Cardiac muscle cell (in vitro differentiated cells and primary cell): Measurements from ENCODE around the gene NSD1. TPM values are rescaled to one million over a fixed set of nuclear protein-coding genes. Genes with fewer than 3 reads are reported as not detected.
"Not testable (repeated sequence)": the region's sequence is repeated elsewhere in the genome, so short reads cannot be mapped to it uniquely, and the experiment has no call there.

Source experiments
- DNase-seq, 2 donors: peaks; one replicate each; pipeline versions ENCODE4 v3.0.0 to v3.0.0-alpha.2; 2010 to 2017; ENCODE audit warnings: low read depth in 1 of 2, low spot score in 1 of 2
- H3K27ac ChIP-seq: fragments of 200-600 bp; sonication (generic); 2 replicates; pipeline ENCODE4 v1.5.1; 2016
- H3K27me3 ChIP-seq: fragments of 200-600 bp; sonication (generic); 2 replicates; pipeline ENCODE4 v1.6.0; 2016; ENCODE audit warnings: control low read depth
- H3K36me3 ChIP-seq: fragments of 200-600 bp; sonication (generic); 2 replicates; pipeline ENCODE4 v1.5.1; 2016; ENCODE audit warnings: control low read depth
- H3K4me1 ChIP-seq: fragments of 200-600 bp; sonication (generic); 2 replicates; pipeline ENCODE4 v1.8.1; 2017; ENCODE audit warnings: low read depth, mild to moderate bottlenecking, mixed run types
- H3K4me3 ChIP-seq: fragments of 200-600 bp; sonication (generic); 2 replicates; pipeline ENCODE4 v1.5.1; 2016; ENCODE audit warnings: mild to moderate bottlenecking
- H3K9me3 ChIP-seq: fragments of 200-600 bp; sonication (generic); 2 replicates; pipeline ENCODE4 v1.5.1; 2017; ENCODE audit warnings: low read depth, mild to moderate bottlenecking, control low read depth
- polyA plus RNA-seq: library from polyadenylated mRNA; unstranded; fragments of >200 nt; fragmentation: Nextera tagmentation; extraction: Ambion mirVana; gene quantifications from 2 replicates; pipeline ENCODE4 v1.2.1, GENCODE V29; 2016
- total RNA-seq: library from RNA; depleted of rRNA; stranded (reverse); fragments of >200 nt; gene quantifications from 2 replicates; pipeline ENCODE4 v1.2.3, GENCODE V29; 2016
- TF ChIP-seq, protein P1 (sequence below): IDR thresholded peaks from 2 replicates; pipeline ENCODE4 v1.5.1; 2012; ENCODE audit warnings: low read depth, mild to moderate bottlenecking, low read length

Gene NSD1
- total and polyA plus RNA-seq, 2 experiments from 2014 or later = 37.8 to 37.9 TPM

DNA sequence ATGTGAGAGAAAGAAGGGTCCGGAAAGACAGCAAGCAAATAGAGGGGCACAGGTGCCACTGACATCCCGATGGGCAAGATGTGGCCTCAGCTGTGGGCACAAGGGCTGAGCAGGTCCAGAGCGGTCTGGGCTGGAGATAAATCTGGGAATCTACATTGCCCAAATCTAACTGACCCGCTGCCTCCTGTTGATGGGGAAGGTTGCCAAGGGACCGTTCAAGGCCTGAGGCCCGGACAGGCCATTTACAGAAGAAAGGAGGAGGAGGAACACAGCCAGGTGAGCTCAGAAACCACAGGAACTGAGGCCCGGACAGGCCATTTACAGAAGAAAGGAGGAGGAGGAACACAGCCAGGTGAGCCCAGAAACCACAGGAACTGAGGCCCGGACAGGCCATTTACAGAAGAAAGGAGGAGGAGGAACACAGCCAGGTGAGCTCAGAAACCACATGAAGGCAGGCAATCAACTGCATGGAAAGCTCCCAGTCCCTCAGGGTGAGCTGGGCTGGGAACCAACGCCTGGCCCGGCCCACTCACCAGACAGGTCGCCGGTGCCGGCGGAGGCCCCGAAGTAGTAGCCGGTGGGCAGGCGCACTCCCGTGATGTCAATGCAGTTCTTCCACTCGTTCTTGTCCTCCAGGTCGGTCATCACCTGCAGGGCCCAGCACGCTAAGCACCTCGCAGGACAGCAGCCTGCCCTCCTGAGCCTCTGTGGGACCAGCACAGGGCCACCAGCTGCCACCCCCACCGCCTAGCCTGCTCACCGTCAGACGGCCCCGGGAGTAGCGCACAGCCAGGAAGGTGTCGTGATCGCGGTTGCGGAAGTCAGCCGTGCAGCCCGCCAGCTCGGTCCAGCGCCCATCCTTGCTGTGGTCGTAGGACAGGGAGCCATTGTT is 203.3 kb downstream of the NSD1 start:
- TF ChIP-seq, protein P1, sequence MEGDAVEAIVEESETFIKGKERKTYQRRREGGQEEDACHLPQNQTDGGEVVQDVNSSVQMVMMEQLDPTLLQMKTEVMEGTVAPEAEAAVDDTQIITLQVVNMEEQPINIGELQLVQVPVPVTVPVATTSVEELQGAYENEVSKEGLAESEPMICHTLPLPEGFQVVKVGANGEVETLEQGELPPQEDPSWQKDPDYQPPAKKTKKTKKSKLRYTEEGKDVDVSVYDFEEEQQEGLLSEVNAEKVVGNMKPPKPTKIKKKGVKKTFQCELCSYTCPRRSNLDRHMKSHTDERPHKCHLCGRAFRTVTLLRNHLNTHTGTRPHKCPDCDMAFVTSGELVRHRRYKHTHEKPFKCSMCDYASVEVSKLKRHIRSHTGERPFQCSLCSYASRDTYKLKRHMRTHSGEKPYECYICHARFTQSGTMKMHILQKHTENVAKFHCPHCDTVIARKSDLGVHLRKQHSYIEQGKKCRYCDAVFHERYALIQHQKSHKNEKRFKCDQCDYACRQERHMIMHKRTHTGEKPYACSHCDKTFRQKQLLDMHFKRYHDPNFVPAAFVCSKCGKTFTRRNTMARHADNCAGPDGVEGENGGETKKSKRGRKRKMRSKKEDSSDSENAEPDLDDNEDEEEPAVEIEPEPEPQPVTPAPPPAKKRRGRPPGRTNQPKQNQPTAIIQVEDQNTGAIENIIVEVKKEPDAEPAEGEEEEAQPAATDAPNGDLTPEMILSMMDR = no peak
- H3K4me1 ChIP-seq = no peaks in the 10 kb centered on the region
- no peak overlapping the region for H3K4me3 ChIP-seq
- H3K9me3 ChIP-seq = no peaks in the 10 kb centered on the region
- H3K27ac ChIP-seq = no peak overlapping the region
- H3K36me3 ChIP-seq = peaks cover 21% of the 10 kb centered on the region
- no peak for DNase-seq
- no peaks in the 10 kb centered on the region for H3K27me3 ChIP-seq

DNA sequence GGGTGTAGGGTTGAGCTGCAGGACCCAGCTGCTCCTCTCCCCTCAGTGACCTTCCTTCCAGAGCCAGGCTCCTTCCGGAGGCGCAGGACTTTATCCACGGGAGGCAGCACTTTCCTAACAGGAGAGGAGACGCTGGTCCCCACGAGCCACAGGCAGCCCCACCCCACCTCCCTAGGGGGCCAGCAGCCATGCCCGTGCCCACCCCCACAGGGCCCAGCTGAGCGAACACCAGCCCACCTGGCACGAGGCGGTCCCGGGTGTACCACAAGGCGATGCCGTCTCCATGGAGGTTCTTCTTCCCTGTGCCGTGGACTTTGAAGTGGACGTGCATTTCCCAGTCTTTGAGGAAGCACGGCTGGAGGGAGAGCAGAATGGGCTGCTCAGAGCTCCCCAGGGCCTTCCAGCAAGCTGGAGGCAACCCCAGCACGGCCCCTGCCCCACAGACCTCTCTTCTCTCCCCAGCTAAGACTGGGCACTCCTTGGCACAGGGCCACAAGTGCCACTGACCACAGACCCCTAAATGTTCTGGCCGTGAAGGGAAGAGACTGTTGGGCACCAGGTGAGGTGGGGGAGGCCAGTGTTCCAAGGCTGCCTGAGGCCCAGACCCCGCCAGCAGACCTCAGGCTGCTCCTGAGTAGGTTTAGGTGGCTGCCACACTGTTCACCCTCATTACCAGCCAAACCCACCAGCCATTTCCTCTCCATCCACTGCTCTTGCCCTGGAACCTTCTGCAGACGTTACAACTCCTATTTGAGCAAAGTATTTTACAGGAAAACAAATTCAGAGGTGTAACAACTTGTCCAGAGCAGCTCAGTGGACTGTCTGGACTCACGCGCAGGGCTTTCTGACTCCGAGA is 204.9 kb downstream of the NSD1 start:
- TF ChIP-seq, protein P1 = no peak
- no peaks in the 10 kb centered on the region for H3K9me3 ChIP-seq
- H3K27ac ChIP-seq = no peak overlapping the region
- H3K4me1 ChIP-seq = no peaks in the 10 kb centered on the region
- H3K36me3 ChIP-seq = peaks cover 14% of the 10 kb centered on the region
- no peaks in the 10 kb centered on the region for H3K27me3 ChIP-seq
- no peak for DNase-seq
- no peak overlapping the region for H3K4me3 ChIP-seq

DNA sequence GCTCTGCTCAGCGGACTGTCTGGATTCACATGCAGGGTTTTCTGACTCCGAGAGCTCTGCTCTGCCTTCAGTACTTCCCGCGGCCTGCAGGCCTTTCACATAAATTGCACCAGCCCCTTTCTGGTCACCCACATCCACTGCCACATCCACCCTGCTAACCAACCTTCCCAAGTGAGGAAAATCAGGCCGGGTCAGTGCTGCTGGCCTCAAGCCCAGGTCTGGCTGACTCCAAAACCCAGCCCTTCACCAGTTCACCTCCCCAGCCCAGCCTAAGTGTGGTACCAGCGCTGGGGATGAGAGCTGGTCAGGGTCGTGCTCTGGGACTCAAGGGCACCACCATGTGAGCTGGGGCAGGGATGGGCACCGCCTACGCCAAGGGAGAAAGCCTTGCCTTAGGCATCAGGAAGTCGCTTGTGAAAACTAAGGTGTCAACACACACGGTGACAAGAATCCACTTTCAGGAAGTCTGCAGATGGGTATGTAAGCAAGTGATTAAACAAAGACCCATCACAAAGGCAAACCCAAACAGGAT is 205.6 kb downstream of the NSD1 start:
- Histone ChIP-seq H3K27me3 (no peaks in the 10 kb centered on the region), H3K36me3 (peaks cover 10% of the 10 kb centered on the region), H3K9me3 (no peaks in the 10 kb centered on the region), H3K4me1 (no peaks in the 10 kb centered on the region), H3K4me3 (no peak overlapping the region), H3K27ac (no peak overlapping the region)
- TF ChIP-seq, protein P1 = no peak
- DNase-seq = no peak

DNA sequence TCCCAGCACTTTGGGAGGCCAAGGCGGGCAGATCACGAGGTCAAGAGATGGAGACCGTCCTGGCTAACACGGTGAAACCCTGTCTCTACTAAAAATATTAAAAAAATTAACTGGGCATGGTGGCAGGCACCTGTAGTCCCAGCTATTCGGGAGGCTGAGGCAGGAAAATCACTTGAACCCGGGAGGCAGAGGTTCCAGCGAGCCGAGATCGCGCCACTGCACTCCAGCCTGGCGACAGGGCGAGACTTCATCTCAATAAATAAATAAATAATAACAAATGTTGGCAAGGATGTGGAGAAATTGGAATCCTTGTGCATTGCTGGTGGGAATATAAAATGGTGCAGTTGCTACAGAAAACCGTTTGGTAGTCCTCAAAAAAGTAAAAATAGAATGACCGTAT is 209.4 kb downstream of the NSD1 start:
- not testable (repeated sequence) for H3K36me3 ChIP-seq, DNase-seq, H3K4me3 ChIP-seq, H3K27me3 ChIP-seq, H3K9me3 ChIP-seq, H3K4me1 ChIP-seq, H3K27ac ChIP-seq

DNA sequence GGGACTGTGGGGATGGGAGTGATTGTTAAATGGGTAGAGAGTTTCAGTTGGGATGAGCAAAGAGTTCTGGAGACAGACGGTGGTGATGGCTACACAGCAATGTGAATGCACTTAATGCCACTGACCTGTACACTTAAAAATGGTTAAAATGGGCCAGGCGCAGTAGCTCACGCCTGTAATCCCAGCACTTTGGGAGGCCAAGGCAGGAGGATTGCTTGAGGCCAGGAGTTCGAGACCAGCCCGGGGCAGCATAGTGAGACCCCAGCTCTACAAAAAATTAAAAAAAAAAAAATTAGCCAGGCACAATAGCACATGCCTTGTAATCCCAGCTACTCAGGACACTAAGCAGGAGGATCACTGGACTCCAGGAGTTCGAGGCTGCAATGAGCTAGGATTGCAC is 210.2 kb downstream of the NSD1 start:
- peaks cover 6% of the 10 kb centered on the region for H3K36me3 ChIP-seq
- TF ChIP-seq, protein P1 = no peak

DNA sequence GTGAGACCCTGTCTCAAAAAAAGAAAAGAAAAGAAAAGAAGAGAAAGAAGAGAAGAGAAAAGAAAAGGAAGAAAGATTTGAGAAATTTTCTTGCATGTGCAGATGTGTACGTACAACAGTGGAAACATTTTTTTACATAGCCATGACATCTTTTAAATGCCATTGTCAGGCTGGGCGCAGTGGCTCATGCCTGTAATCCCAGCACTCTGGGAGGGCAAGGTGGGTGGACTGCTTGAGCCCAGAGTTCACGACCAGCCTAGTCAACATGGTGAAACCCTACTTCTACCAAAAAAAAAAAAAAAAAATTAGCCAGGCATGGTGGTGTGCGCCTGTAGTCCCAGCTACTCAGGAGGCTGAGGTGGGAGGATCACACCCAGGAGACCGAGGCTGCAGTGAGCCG is 211.3 kb downstream of the NSD1 start:
- no peaks in the 10 kb centered on the region for H3K9me3 ChIP-seq
- peaks cover 6% of the 10 kb centered on the region for H3K36me3 ChIP-seq
- no peaks in the 10 kb centered on the region for H3K27me3 ChIP-seq
- H3K4me3 ChIP-seq = no peak overlapping the region
- no peak overlapping the region for H3K27ac ChIP-seq
- H3K4me1 ChIP-seq = no peaks in the 10 kb centered on the region
- TF ChIP-seq, protein P1 = no peak
- no peak for DNase-seq

More for the DNA sequence above, 210.2 kb downstream of the NSD1 start:
- H3K4me1 ChIP-seq = no peaks in the 10 kb centered on the region
- H3K9me3 ChIP-seq = no peaks in the 10 kb centered on the region
- no peaks in the 10 kb centered on the region for H3K27me3 ChIP-seq
- DNase-seq = no peak
- H3K4me3 ChIP-seq = no peak overlapping the region
- H3K27ac ChIP-seq = no peak overlapping the region
